ENCODE results near the gene SULT6B1.

Gene SULT6B1

GRCh38 chr2:37125416-37125815 lies 63.1 kb downstream of the SULT6B1 start:
- in situ Hi-C loops (cut with HindIII; ENCODE audit: low sequenced_read_pairs), result no loop called here
- TF ChIP-seq, protein P1, sequence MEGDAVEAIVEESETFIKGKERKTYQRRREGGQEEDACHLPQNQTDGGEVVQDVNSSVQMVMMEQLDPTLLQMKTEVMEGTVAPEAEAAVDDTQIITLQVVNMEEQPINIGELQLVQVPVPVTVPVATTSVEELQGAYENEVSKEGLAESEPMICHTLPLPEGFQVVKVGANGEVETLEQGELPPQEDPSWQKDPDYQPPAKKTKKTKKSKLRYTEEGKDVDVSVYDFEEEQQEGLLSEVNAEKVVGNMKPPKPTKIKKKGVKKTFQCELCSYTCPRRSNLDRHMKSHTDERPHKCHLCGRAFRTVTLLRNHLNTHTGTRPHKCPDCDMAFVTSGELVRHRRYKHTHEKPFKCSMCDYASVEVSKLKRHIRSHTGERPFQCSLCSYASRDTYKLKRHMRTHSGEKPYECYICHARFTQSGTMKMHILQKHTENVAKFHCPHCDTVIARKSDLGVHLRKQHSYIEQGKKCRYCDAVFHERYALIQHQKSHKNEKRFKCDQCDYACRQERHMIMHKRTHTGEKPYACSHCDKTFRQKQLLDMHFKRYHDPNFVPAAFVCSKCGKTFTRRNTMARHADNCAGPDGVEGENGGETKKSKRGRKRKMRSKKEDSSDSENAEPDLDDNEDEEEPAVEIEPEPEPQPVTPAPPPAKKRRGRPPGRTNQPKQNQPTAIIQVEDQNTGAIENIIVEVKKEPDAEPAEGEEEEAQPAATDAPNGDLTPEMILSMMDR (IDR thresholded peaks at IDR 0.05; ENCODE audit: low read depth, low read length), result no peak
- DNase-seq (ENCODE audit: low read depth, low spot score), result no peak
- no peak overlapping the region for H3K4me3 ChIP-seq (ENCODE audit: low read depth, low read length)

DNA sequence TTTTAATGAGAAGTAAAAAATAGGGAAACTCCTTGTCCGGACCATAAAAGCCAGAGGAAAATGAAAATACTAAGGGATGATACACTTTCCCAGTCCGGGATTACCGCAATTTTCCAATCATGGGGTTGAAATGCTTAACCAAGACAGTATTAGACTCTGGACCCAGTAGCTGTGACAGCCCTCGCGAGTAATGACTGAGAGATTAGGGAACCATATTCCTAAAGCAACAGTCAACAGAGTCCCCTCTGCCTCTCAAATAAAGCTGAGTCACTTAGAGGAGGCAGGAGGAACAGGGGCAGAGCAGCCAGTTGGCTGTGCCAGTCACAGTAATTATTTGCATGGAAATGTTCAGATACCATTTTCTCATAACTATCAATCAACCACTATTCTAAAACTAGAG lies 69.3 kb downstream of the SULT6B1 start:
- no peak overlapping the region for H3K4me3 ChIP-seq (ENCODE audit: low read depth, low read length)
- DNase-seq (ENCODE audit: low read depth, low spot score), result no peak
- in situ Hi-C loops (cut with HindIII; ENCODE audit: low sequenced_read_pairs), result no loop called here
- TF ChIP-seq, protein P1 (IDR thresholded peaks at IDR 0.05; ENCODE audit: low read depth, low read length), result no peak

Measured in astrocyte of the spinal cord (primary cell).